A549 (cell line): Measurements from ENCODE around the gene CALU. TPM values are rescaled to one million over a fixed set of nuclear protein-coding genes. Genes with fewer than 3 reads are reported as not detected.

Experiments
- ATAC-seq, 2 experiments: fragments of 200-7000 bp in 1 of 2; fragments of >200 bp in 1 of 2; cut with Nextera tagmentation in 1 of 2; cut with Tn5 transposase in 1 of 2; 3 replicates each; pipeline versions ENCODE4 v1.8.0 to v1.9.1; 2018 to 2020; ENCODE audit warnings: mild to moderate bottlenecking in 1 of 2, moderate library complexity in 1 of 2
- CTCF ChIA-PET: fragments of 300-600 bp; sonication (Branson Sonifier 250); formaldehyde crosslinking; extraction: SDS; loops from one replicate; lab custom pipeline; 2021; ENCODE audit warnings: antibody characterized with exemption, inconsistent platforms; lab: Yijun Ruan, JAX
- POLR2A ChIA-PET: fragments of 350-600 bp; formaldehyde crosslinking; extraction: SDS; loops from one replicate; lab custom pipeline; 2021; ENCODE audit warnings: antibody characterized with exemption, inconsistent platforms; lab: Yijun Ruan, JAX
- DNase-seq, 2 experiments: peaks; one replicate each; pipeline versions ENCODE4 v3.0.0 to v3.0.0-alpha.2; 2011 to 2016; ENCODE audit warnings: low read depth in 1 of 2, low spot score in 1 of 2
- FAIRE-seq: peaks from 2 replicates; lab custom pipeline; 2011; peaks lifted over from hg19 to GRCh38; lab: Jason Lieb, UNC
- H3K27ac ChIP-seq, 2 experiments: fragments of >200 bp; sonication (Bioruptor Twin); formaldehyde crosslinking; 3 replicates each; pipeline ENCODE4 v1.5.1; 2016 to 2017
- H3K4me1 ChIP-seq: fragments of >200 bp; sonication (Bioruptor Twin); formaldehyde crosslinking; 3 replicates; pipeline ENCODE4 v1.6.1; 2016
- H3K4me2 ChIP-seq: fragments of >200 bp; sonication (Bioruptor Twin); formaldehyde crosslinking; 3 replicates; pipeline ENCODE4 v1.6.1; 2016
- H3K4me3 ChIP-seq: fragments of >200 bp; sonication (Bioruptor Twin); formaldehyde crosslinking; 3 replicates; pipeline ENCODE4 v1.5.1; 2016
- H3K9me3 ChIP-seq: fragments of >200 bp; sonication (Bioruptor Twin); formaldehyde crosslinking; 3 replicates; pipeline ENCODE4 v1.6.1; 2016
- BHLHE40 ChIP-seq: IDR thresholded peaks from 2 replicates; pipeline ENCODE4 v1.6.1; 2012; ENCODE audit warnings: low read depth, low read length, inconsistent platforms
- CBX2 ChIP-seq: fragments of 200-600 bp; sonication (generic); IDR thresholded peaks from 2 replicates; pipeline ENCODE4 v1.6.1; 2016; ENCODE audit warnings: low read depth, mild to moderate bottlenecking, borderline replicate concordance
- E2F6 ChIP-seq: IDR thresholded peaks from 2 replicates; pipeline ENCODE4 v1.6.1; 2012; ENCODE audit warnings: low read depth, borderline replicate concordance
- EHF ChIP-seq: fragments of 250-450 bp; sonication (Bioruptor Pico); IDR thresholded peaks from 2 replicates; pipeline ENCODE4 v1.5.0; 2020; ENCODE audit warnings: mild to moderate bottlenecking
- EP300 ChIP-seq, 2 experiments: fragments of >200 bp; sonication (Bioruptor Twin); formaldehyde crosslinking; IDR thresholded peaks; 2 replicates in 1 of 2; 3 replicates in 1 of 2; pipeline ENCODE4 v1.6.1; 2016 to 2017
- ESRRA ChIP-seq: fragments of 150-350 bp; IDR thresholded peaks from 2 replicates; pipeline ENCODE4 v1.6.1; 2014; ENCODE audit warnings: mild to moderate bottlenecking, low read length, borderline replicate concordance
- FOSL2 ChIP-seq, 2 experiments: fragments of 450-650 bp in 1 of 2; fragments of >200 bp in 1 of 2; sonication (Bioruptor Twin) in 1 of 2; formaldehyde crosslinking; IDR thresholded peaks; 2 replicates each; pipeline versions ENCODE4 v1.5.0 to v1.6.1; 2016 to 2020; ENCODE audit warnings: mild to moderate bottlenecking in 1 of 2, moderate library complexity in 1 of 2
- FOXS1 ChIP-seq: fragments of 250-450 bp; sonication (Bioruptor Pico); IDR thresholded peaks from 2 replicates; pipeline ENCODE4 v1.5.0; 2020; ENCODE audit warnings: mild to moderate bottlenecking, moderate library complexity
- GATA3 ChIP-seq: IDR thresholded peaks from 2 replicates; pipeline ENCODE4 v1.6.1; 2012; ENCODE audit warnings: borderline replicate concordance
- HDAC2 ChIP-seq: fragments of 200-600 bp; sonication (generic); IDR thresholded peaks from 2 replicates; pipeline ENCODE4 v1.6.1; 2016
- HES2 ChIP-seq: fragments of >200 bp; sonication (Bioruptor Twin); formaldehyde crosslinking; IDR thresholded peaks from 2 replicates; pipeline ENCODE4 v1.6.1; 2016
- HMGXB4 ChIP-seq: fragments of 250-450 bp; sonication (Bioruptor Pico); IDR thresholded peaks from 2 replicates; pipeline ENCODE4 v1.5.0; 2021; ENCODE audit warnings: mild to moderate bottlenecking, moderate library complexity, borderline replicate concordance
- HOXB13 ChIP-seq: fragments of 250-450 bp; sonication (Bioruptor Pico); IDR thresholded peaks from 2 replicates; pipeline ENCODE4 v1.5.0; 2020; ENCODE audit warnings: low read depth, mild to moderate bottlenecking, moderate library complexity
- JUN ChIP-seq, 2 experiments: fragments of >200 bp; sonication (Bioruptor Twin); formaldehyde crosslinking; IDR thresholded peaks; 2 replicates in 1 of 2; 3 replicates in 1 of 2; pipeline ENCODE4 v1.6.1; 2016 to 2017
- KDM1A ChIP-seq: fragments of 200-600 bp; sonication (generic); IDR thresholded peaks from 2 replicates; pipeline ENCODE4 v1.6.1; 2016; ENCODE audit warnings: low read depth, mild to moderate bottlenecking
- MAFK ChIP-seq: fragments of 450-650 bp; IDR thresholded peaks from 2 replicates; pipeline ENCODE4 v1.6.1; 2014; ENCODE audit not compliant: partially characterized antibody
- MYC ChIP-seq: IDR thresholded peaks from 2 replicates; pipeline ENCODE4 v1.6.1; 2012; ENCODE audit warnings: mild to moderate bottlenecking, inconsistent platforms, low read length, improper control_type of control experiment, borderline replicate concordance
- NFE2L2 ChIP-seq: fragments of 150-350 bp; conservative IDR thresholded peaks from 2 replicates; pipeline ENCODE4 v1.6.1; 2014; ENCODE audit warnings: low read length
- POLR2AphosphoS2 ChIP-seq: conservative IDR thresholded peaks from 2 replicates; pipeline ENCODE4 v1.6.1; 2012; ENCODE audit warnings: low read length, improper control_type of control experiment, inconsistent platforms
- RCOR1 ChIP-seq: fragments of 150-350 bp; IDR thresholded peaks from 2 replicates; pipeline ENCODE4 v1.6.1; 2014; ENCODE audit warnings: antibody characterized with exemption, low read length, low read depth
- RNF2 ChIP-seq: fragments of 200-600 bp; sonication (generic); IDR thresholded peaks from 2 replicates; pipeline ENCODE4 v1.6.1; 2016; ENCODE audit warnings: low read depth, mild to moderate bottlenecking, antibody characterized with exemption, moderate library complexity, borderline replicate concordance
- SMC3 ChIP-seq: fragments of >200 bp; sonication (Bioruptor Twin); formaldehyde crosslinking; IDR thresholded peaks from 3 replicates; pipeline ENCODE4 v1.6.1; 2018; ENCODE audit warnings: inconsistent platforms
- TP53 ChIP-seq: fragments of 250-450 bp; sonication (Bioruptor Pico); IDR thresholded peaks from 2 replicates; pipeline ENCODE4 v1.5.0; 2021; ENCODE audit warnings: mild to moderate bottlenecking, moderate library complexity
- ZFP36 ChIP-seq: fragments of 450-650 bp; IDR thresholded peaks from 2 replicates; pipeline ENCODE4 v1.6.1; 2014; ENCODE audit warnings: borderline replicate concordance; ENCODE audit not compliant: partially characterized antibody
- ZSCAN20 ChIP-seq: fragments of 250-450 bp; sonication (Bioruptor Pico); IDR thresholded peaks from 2 replicates; pipeline ENCODE4 v1.8.0; 2022; ENCODE audit warnings: mild to moderate bottlenecking, moderate library complexity
- WGBS: methylation state at CpG from one replicate; pipeline ENCODE4 v1.1.6; 2017; ENCODE audit errors: missing lambda C conversion rate; 5-methylcytosine and 5-hydroxymethylcytosine counted together
- polyA plus RNA-seq, 4 experiments: library from polyadenylated mRNA; depleted of rRNA in 3 of 4; stranded (reverse); fragments of >200 nt; fragmentation: RNase III in 1 of 4; extraction: RNeasy Plus Mini Kit Qiagen cat#74134 plus additional on column Dnase treatment in 1 of 4; gene quantifications; 2 replicates in 3 of 4; 3 replicates in 1 of 4; pipeline ENCODE4 v1.2.3, GENCODE V29; 2011 to 2017

Gene CALU
- polyA plus RNA-seq, 2 of the 4 experiments (the other 2 are of a cell fraction), result 192 to 233 TPM

- ATAC-seq, result no peak
- ChIA-PET POLR2A (no interaction called here), CTCF (interaction anchor here (0.6 kb wide), 2 partner anchors 175 to 231 kb away, joined by 3 read pairs; no protein-coding TSS in a partner anchor)
- H3K4me2 ChIP-seq, result no peak overlapping the region
- H3K4me3 ChIP-seq, result no peak overlapping the region
- no peak for DNase-seq
- 69% methylated on average over 3 of the region's 3 CpGs for WGBS
- no peak for FAIRE-seq
- H3K4me1 ChIP-seq, result 0 out of 3 replicates have a peak, but pooled peaks cover 4% of the 10 kb centered on the region
- no peak overlapping the region for H3K27ac ChIP-seq
- TF ChIP-seq SMC3 (no peak), TP53 (CRISPR knock-in tag) (no peak), KDM1A (no peak), RCOR1 (no peak), MYC (no peak), FOSL2 (IDR thresholded peaks at IDR 0.05) (no peak), FOSL2 (CRISPR knock-in tag; IDR thresholded peaks at IDR 0.05) (no peak), FOXS1 (no peak)
- H3K9me3 ChIP-seq, result no peaks in the 10 kb centered on the region
Observed at GRCh38 chr7:128785738-128786137, 46.6 kb downstream of the CALU start.

GRCh38 chr7:128788446-128789412 lies 49.6 kb downstream of the CALU start:
- Histone ChIP-seq H3K27ac (no peak overlapping the region), H3K4me1 (0 out of 3 replicates have a peak, but pooled peaks cover 9% of the 10 kb centered on the region), H3K4me3 (no peak overlapping the region), H3K9me3 (no peaks in the 10 kb centered on the region), H3K4me2 (no peak overlapping the region)
- no peak for ATAC-seq
- no peak for DNase-seq
- TF ChIP-seq E2F6 (no peak), HMGXB4 (CRISPR knock-in tag) (no peak), POLR2AphosphoS2 (no peak), MAFK (no peak), MYC (no peak), ZFP36 (no peak), EHF (CRISPR knock-in tag) (no peak), CBX2 (no peak), GATA3 (no peak), NFE2L2 (no peak), KDM1A (no peak), FOSL2 (IDR thresholded peaks at IDR 0.05) (no peak), FOSL2 (CRISPR knock-in tag; IDR thresholded peaks at IDR 0.05) (no peak)
- ChIA-PET POLR2A (no interaction called here), CTCF (interaction anchor here (1.0 to 2.0 kb wide), 2 partner anchors 9 to 83 kb away, joined by 3 to 4 read pairs; no protein-coding TSS in a partner anchor)
- no peak for FAIRE-seq
- WGBS, result 63% methylated on average over 9 of the region's 9 CpGs

GRCh38 chr7:128790315-128791041 lies 51.3 kb downstream of the CALU start:
- peak overlapping the region; percentile 77 to 92 for H3K27ac ChIP-seq
- no peak for DNase-seq
- H3K4me3 ChIP-seq, result peak overlapping the region; percentile 83
- CTCF ChIA-PET, result no interaction called here
- TF ChIP-seq MAFK, result no peak
- no peak for TF ChIP-seq RNF2
- no peak for TF ChIP-seq HOXB13 (CRISPR knock-in tag)
- no peak for TF ChIP-seq ZSCAN20 (CRISPR knock-in tag)
- no peak for TF ChIP-seq SMC3
- TF ChIP-seq ESRRA, result no peak
- TF ChIP-seq JUN (IDR thresholded peaks at IDR 0.05), result no peak
- no peak for TF ChIP-seq HDAC2
- TF ChIP-seq HES2, result no peak
- TF ChIP-seq BHLHE40, result no peak
- no peak for TF ChIP-seq EP300 (IDR thresholded peaks at IDR 0.05)
- TF ChIP-seq, all 56 proteins: peak for 0
- 50% methylated on average over 27 of the region's 45 CpGs for WGBS
- POLR2A ChIA-PET, result no interaction called here
- Histone ChIP-seq H3K4me2 (peak overlapping the region; percentile 91), H3K9me3 (no peaks in the 10 kb centered on the region), H3K4me1 (0 out of 3 replicates have a peak, but pooled peaks cover 9% of the 10 kb centered on the region)
- no peak for FAIRE-seq
- ATAC-seq, result peak; percentile 23 to 31; a peak in 4 of 6 replicates
